Nephron progenitor cell (in vitro differentiated cells): ENCODE measurements around the gene ASAH2B.

Experiments used
- DNase-seq: peaks from one replicate; pipeline ENCODE4 v3.0.0; 2021
- H3K27ac Mint-ChIP-seq: 2 replicates; pipeline ENCODE4 v1.8.0; 2021; ENCODE audit warnings: mild to moderate bottlenecking, moderate library complexity, mixed read lengths
- H3K27me3 Mint-ChIP-seq: 2 replicates; pipeline ENCODE4 v1.8.0; 2021; ENCODE audit warnings: mild to moderate bottlenecking, low read depth, mixed read lengths; ENCODE audit not compliant: poor library complexity
- H3K36me3 Mint-ChIP-seq: 2 replicates; pipeline ENCODE4 v1.8.0; 2021; ENCODE audit warnings: low read depth, mixed read lengths
- H3K4me1 Mint-ChIP-seq: 2 replicates; pipeline ENCODE4 v1.8.0; 2021; ENCODE audit warnings: mixed read lengths
- H3K4me3 Mint-ChIP-seq: 2 replicates; pipeline ENCODE4 v1.8.0; 2021; ENCODE audit warnings: mild to moderate bottlenecking, moderate library complexity, mixed read lengths
- H3K9me3 Mint-ChIP-seq: 2 replicates; pipeline ENCODE4 v1.8.0; 2021; ENCODE audit warnings: mild to moderate bottlenecking, moderate library complexity, mixed read lengths
- CTCF ChIP-seq: fragments of 200-600 bp; sonication (generic); IDR thresholded peaks from 2 replicates; pipeline ENCODE4 v1.5.0; 2021; ENCODE audit warnings: antibody characterized with exemption

ASAH2B gene

DNA sequence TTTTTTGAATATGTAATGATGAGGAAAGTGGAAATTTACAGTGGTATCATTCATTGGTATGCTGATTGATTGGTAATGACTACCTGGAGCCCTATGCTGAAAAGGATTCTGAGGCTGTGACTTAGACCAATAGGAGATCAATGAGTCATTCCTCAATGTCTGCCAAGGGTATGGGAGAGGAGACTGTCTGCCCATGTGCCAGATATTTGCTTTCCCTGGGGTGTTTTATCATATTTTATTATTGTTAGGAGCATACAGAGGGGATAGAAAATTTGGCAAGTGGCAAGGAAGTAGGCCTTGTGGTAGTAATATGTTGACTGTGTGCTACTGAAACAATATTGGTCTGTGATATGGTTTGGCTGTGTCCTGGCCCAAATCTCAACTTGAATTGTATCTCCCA is 54.8 kb downstream of the ASAH2B start:
- no peaks in the 10 kb centered on the region for H3K9me3 Mint-ChIP-seq
- H3K27me3 Mint-ChIP-seq = no peaks in the 10 kb centered on the region
- TF ChIP-seq CTCF = no peak
- no peak overlapping the region for H3K4me3 Mint-ChIP-seq
- H3K27ac Mint-ChIP-seq = no peak overlapping the region
- no peaks in the 10 kb centered on the region for H3K4me1 Mint-ChIP-seq
- DNase-seq = no peak
- no peaks in the 10 kb centered on the region for H3K36me3 Mint-ChIP-seq

DNA sequence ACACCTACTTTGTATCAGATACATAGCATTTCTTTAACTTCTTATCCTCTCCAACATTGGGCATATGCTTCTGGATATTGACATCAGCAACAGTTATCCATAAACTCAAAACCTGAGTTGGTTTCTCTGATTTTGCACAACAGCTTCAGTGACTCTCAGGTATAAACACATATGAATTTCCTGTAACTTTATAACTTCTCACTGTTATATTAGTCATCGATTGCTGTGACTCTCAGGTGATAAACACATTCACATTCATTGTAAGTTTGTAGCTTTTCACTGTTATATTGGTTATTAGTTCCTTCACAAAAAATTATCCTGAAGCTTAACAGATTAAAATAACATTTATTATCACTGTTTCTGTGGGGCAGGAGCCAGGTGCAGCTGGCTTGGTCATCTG is 57.0 kb downstream of the ASAH2B start:
- no peak overlapping the region for H3K4me3 Mint-ChIP-seq
- no peak for DNase-seq
- no peaks in the 10 kb centered on the region for H3K27me3 Mint-ChIP-seq
- no peaks in the 10 kb centered on the region for H3K36me3 Mint-ChIP-seq
- no peak for TF ChIP-seq CTCF
- H3K9me3 Mint-ChIP-seq = no peaks in the 10 kb centered on the region
- no peaks in the 10 kb centered on the region for H3K4me1 Mint-ChIP-seq
- H3K27ac Mint-ChIP-seq = no peak overlapping the region

DNA sequence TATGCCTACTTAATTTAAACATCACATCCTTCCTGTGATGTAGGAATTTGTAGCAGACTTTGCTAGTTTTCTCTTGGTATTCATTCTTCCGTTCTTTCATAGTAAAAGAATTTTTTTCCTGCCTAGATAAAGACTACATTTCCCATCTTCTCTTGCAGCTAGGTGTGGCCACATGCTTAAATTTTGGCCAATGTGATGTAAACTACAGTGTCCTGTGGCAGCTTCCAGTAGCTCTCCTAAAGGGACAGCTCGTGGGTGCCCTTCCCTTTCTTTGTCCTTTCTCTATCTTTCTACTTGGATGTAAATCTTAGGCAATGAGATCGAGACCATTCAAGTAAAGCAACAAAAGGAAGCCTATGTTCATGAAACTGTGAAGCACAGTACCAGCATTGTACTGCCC is 58.6 kb downstream of the ASAH2B start:
- H3K4me3 Mint-ChIP-seq = no peak overlapping the region
- H3K27ac Mint-ChIP-seq = no peak overlapping the region
- TF ChIP-seq CTCF = no peak
- H3K4me1 Mint-ChIP-seq = no peaks in the 10 kb centered on the region
- H3K36me3 Mint-ChIP-seq = no peaks in the 10 kb centered on the region
- H3K9me3 Mint-ChIP-seq = no peaks in the 10 kb centered on the region
- DNase-seq = no peak
- no peaks in the 10 kb centered on the region for H3K27me3 Mint-ChIP-seq

DNA sequence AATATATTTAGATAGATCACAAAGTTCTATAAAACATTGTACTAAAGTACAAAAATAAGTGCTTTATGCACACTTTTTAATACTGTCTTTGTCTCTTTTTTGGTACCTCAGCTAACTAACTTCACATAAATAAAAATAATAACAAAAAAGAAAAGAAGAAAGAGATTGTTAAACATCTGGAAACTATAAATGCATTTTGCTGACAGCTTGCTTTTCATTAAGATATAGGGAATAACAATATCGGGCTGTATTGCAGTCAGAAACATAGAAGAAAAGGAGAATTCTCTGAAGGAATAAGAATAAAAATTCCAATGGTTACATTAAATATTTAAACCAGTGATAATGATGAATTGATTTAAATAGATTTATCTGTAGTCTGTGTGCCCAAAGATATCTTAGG is 59.9 kb downstream of the ASAH2B start:
- H3K9me3 Mint-ChIP-seq = no peaks in the 10 kb centered on the region
- no peak overlapping the region for H3K4me3 Mint-ChIP-seq
- no peaks in the 10 kb centered on the region for H3K4me1 Mint-ChIP-seq
- DNase-seq = no peak
- H3K27me3 Mint-ChIP-seq = no peaks in the 10 kb centered on the region
- H3K36me3 Mint-ChIP-seq = no peaks in the 10 kb centered on the region
- no peak overlapping the region for H3K27ac Mint-ChIP-seq
- TF ChIP-seq CTCF = no peak

GRCh38 chr10:50805981-50806622 is 66.4 kb downstream of the ASAH2B start:
- no peak for TF ChIP-seq CTCF
- H3K36me3 Mint-ChIP-seq = no peaks in the 10 kb centered on the region
- H3K9me3 Mint-ChIP-seq = no peaks in the 10 kb centered on the region
- H3K4me3 Mint-ChIP-seq = no peak overlapping the region
- no peaks in the 10 kb centered on the region for H3K4me1 Mint-ChIP-seq
- no peaks in the 10 kb centered on the region for H3K27me3 Mint-ChIP-seq
- no peak overlapping the region for H3K27ac Mint-ChIP-seq
- DNase-seq = no peak
